NCI-H2227 (cell line): Measurements from ENCODE around the gene FANK1.

ENCODE experiments used
- DNase-seq: peaks from one replicate; lab custom pipeline; 2025; ENCODE audit not compliant: unreplicated experiment; lab: John Stamatoyannopoulos, UW

Gene FANK1

DNA sequence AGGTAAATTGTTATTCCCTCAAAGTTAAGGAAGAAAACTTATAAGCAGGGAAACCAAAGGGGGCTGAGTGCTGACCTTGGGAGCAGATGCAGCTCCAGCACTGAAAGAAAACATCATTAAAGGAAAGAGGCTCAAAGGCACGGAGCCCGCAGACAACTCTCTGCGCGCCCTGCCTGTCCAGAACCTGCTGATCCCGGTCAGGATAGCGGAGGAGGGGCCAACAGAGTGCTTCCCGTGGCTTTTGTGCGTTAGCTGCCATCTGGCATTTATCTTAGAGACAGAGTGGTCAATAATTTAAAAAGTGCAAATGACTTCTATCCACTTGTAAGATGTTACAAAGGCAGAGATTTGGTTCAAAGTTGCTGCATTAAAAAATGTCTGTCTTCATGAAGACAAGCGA, 162.1 kb downstream of the FANK1 start:
- DNase-seq, result no peak
